H1 (cell line): Measurements from ENCODE around the gene ITPKA. TPM values are rescaled to one million over a fixed set of nuclear protein-coding genes. Genes with fewer than 3 reads are reported as not detected.

ENCODE experiments used
- CTCF ChIA-PET: fragments of 300-600 bp; sonication (Branson Sonifier 250); formaldehyde crosslinking; loops from one replicate; lab custom pipeline; 2021; ENCODE audit not compliant: partially characterized antibody; lab: Charles Lee
- POLR2A ChIA-PET: fragments of 300-600 bp; sonication (Branson Sonifier 250); formaldehyde crosslinking; loops from one replicate; lab custom pipeline; 2021; ENCODE audit warnings: inconsistent platforms; ENCODE audit not compliant: partially characterized antibody; lab: Charles Lee
- DNase-seq, 2 experiments: peaks; one replicate each; pipeline versions ENCODE4 v3.0.0 to v3.0.0-alpha.2; 2010 to 2022; ENCODE audit warnings: low spot score in 2 of 2, low read depth in 1 of 2, mixed read lengths in 1 of 2
- FAIRE-seq: peaks from 2 replicates; lab custom pipeline; 2011; peaks lifted over from hg19 to GRCh38; lab: Jason Lieb, UNC
- H2AFZ ChIP-seq: 2 replicates; pipeline ENCODE4 v1.8.1; 2012; ENCODE audit warnings: low read length, inconsistent platforms
- H2AK5ac ChIP-seq: 2 replicates; pipeline ENCODE4 v1.6.1; 2013; ENCODE audit warnings: low read depth, low read length
- H2BK120ac ChIP-seq: replicated peaks from 2 replicates; pipeline ENCODE3; 2013; ENCODE audit warnings: low read depth, low read length, inconsistent platforms
- H2BK12ac ChIP-seq: 2 replicates; pipeline ENCODE4 v1.6.1; 2013; ENCODE audit warnings: low read depth, low read length
- H2BK15ac ChIP-seq: 2 replicates; pipeline ENCODE4 v1.6.1; 2013; ENCODE audit warnings: low read length
- H2BK20ac ChIP-seq: 2 replicates; pipeline ENCODE4 v1.6.1; 2013; ENCODE audit warnings: low read length
- H2BK5ac ChIP-seq: 2 replicates; pipeline ENCODE4 v1.6.1; 2013; ENCODE audit warnings: low read depth, low read length
- H3K14ac ChIP-seq: 2 replicates; pipeline ENCODE4 v1.6.1; 2013; ENCODE audit warnings: inconsistent platforms; ENCODE audit not compliant: insufficient read length
- H3K18ac ChIP-seq: 2 replicates; pipeline ENCODE4 v1.6.1; 2013; ENCODE audit warnings: low read length; ENCODE audit errors: extremely low read depth
- H3K23ac ChIP-seq: 2 replicates; pipeline ENCODE4 v1.6.1; 2013; ENCODE audit warnings: inconsistent platforms; ENCODE audit not compliant: insufficient read length
- H3K23me2 ChIP-seq: 2 replicates; pipeline ENCODE4 v1.6.1; 2013; ENCODE audit warnings: low read depth, low read length
- H3K27ac ChIP-seq: 2 replicates; pipeline ENCODE4 v1.6.1; 2011; ENCODE audit warnings: low read depth, low read length, inconsistent platforms
- H3K27me3 ChIP-seq, 4 experiments: replicated peaks in 1 of 4; 1 replicate in 1 of 4; 2 replicates in 3 of 4; pipeline versions ENCODE4 v1.6.1 to v1.8.1; 2011 to 2013; ENCODE audit warnings: low read length in 3 of 4, mild to moderate bottlenecking in 3 of 4, inconsistent platforms in 2 of 4, mixed read lengths in 2 of 4, moderate library complexity in 1 of 4; ENCODE audit not compliant: control insufficient read depth in 3 of 4, insufficient read depth in 3 of 4; ENCODE audit errors: extremely low read depth in 1 of 4
- H3K36me3 ChIP-seq, 4 experiments: 2 replicates each; pipeline versions ENCODE4 v1.6.1 to v1.8.1; 2011 to 2013; ENCODE audit warnings: mild to moderate bottlenecking in 4 of 4, low read length in 3 of 4, moderate library complexity in 2 of 4, control low read depth in 1 of 4, inconsistent platforms in 1 of 4; ENCODE audit not compliant: insufficient read depth in 4 of 4, control insufficient read depth in 2 of 4
- H3K4ac ChIP-seq: replicated peaks from 2 replicates; pipeline ENCODE3; 2013; ENCODE audit warnings: low read length, low read depth, mixed read lengths, inconsistent platforms; ENCODE audit not compliant: insufficient read length
- H3K4me1 ChIP-seq, 4 experiments: replicated peaks in 1 of 4; 1 replicate in 1 of 4; 2 replicates in 3 of 4; pipeline versions ENCODE4 v1.6.1 to v1.8.1; 2011 to 2013; ENCODE audit warnings: low read length in 3 of 4, inconsistent platforms in 2 of 4, mixed read lengths in 1 of 4; ENCODE audit not compliant: insufficient read depth in 4 of 4, control insufficient read depth in 3 of 4
- H3K4me2 ChIP-seq, 2 experiments: 2 replicates each; pipeline versions ENCODE4 v1.6.1 to v1.8.1; 2011 to 2013; ENCODE audit warnings: low read depth in 2 of 2, low read length in 2 of 2, control low read depth in 1 of 2, inconsistent platforms in 1 of 2, mild to moderate bottlenecking in 1 of 2; ENCODE audit not compliant: insufficient read depth in 1 of 2
- H3K4me3 ChIP-seq, 4 experiments: fragments of 200-600, 300-600 bp in 1 of 4; sonication (generic), shearing (Covaris generic), sonication (Bioruptor Twin) in 1 of 4; 2 replicates each; pipeline versions ENCODE4 v1.5.1 to v1.8.1; 2011 to 2016; ENCODE audit warnings: low read length in 4 of 4, low read depth in 3 of 4, control low read depth in 2 of 4, inconsistent platforms in 2 of 4, mild to moderate bottlenecking in 2 of 4, mixed read lengths in 1 of 4, moderate library complexity in 1 of 4; ENCODE audit not compliant: insufficient read depth in 2 of 4; ENCODE audit errors: extremely low read depth in 1 of 4
- H3K56ac ChIP-seq: replicated peaks from 2 replicates; pipeline ENCODE3; 2013; ENCODE audit warnings: low read depth, mild to moderate bottlenecking, mixed read lengths, low read length, inconsistent platforms; ENCODE audit not compliant: insufficient read length
- H3K79me1 ChIP-seq: 2 replicates; pipeline ENCODE4 v1.6.1; 2013; ENCODE audit warnings: low read depth, low read length, control low read depth
- H3K79me2 ChIP-seq, 2 experiments: 2 replicates each; pipeline versions ENCODE4 v1.6.1 to v1.8.1; 2012 to 2013; ENCODE audit warnings: low read length in 2 of 2, mild to moderate bottlenecking in 2 of 2, inconsistent platforms in 1 of 2; ENCODE audit not compliant: insufficient read depth in 2 of 2, control insufficient read depth in 1 of 2
- H3K9ac ChIP-seq, 4 experiments: replicated peaks in 1 of 4; 1 replicate in 1 of 4; 2 replicates in 3 of 4; pipeline versions ENCODE4 v1.6.1 to v1.8.1; 2011 to 2013; ENCODE audit warnings: low read depth in 3 of 4, low read length in 3 of 4, control low read depth in 2 of 4, mild to moderate bottlenecking in 2 of 4, moderate library complexity in 2 of 4, inconsistent platforms in 1 of 4; ENCODE audit errors: extremely low read depth in 1 of 4
- H3K9me3 ChIP-seq, 2 experiments: 2 replicates each; pipeline versions ENCODE4 v1.6.1 to v1.8.1; 2012 to 2013; ENCODE audit warnings: mild to moderate bottlenecking in 2 of 2, moderate library complexity in 2 of 2, control low read depth in 1 of 2, inconsistent platforms in 1 of 2, low read depth in 1 of 2, low read length in 1 of 2, mixed read lengths in 1 of 2; ENCODE audit not compliant: insufficient read depth in 2 of 2
- H4K20me1 ChIP-seq, 2 experiments: replicated peaks in 1 of 2; 2 replicates each; pipeline versions ENCODE3 to v1.8.1; 2011 to 2013; ENCODE audit warnings: inconsistent platforms in 2 of 2, low read length in 2 of 2, mild to moderate bottlenecking in 1 of 2; ENCODE audit not compliant: insufficient read depth in 2 of 2, control insufficient read depth in 1 of 2
- H4K5ac ChIP-seq: 2 replicates; pipeline ENCODE4 v1.6.1; 2013; ENCODE audit warnings: low read length, low read depth, mixed read lengths, inconsistent platforms; ENCODE audit not compliant: insufficient read length
- H4K8ac ChIP-seq: 2 replicates; pipeline ENCODE4 v1.8.0; 2013; ENCODE audit warnings: mild to moderate bottlenecking, moderate library complexity, low read length, inconsistent platforms; ENCODE audit not compliant: insufficient read depth; ENCODE audit errors: extremely low read depth
- H4K91ac ChIP-seq: replicated peaks from 2 replicates; pipeline ENCODE3; 2013; ENCODE audit warnings: low read length, mixed read lengths, inconsistent platforms; ENCODE audit not compliant: insufficient read length
- BRCA1 ChIP-seq: IDR thresholded peaks from 2 replicates; pipeline ENCODE4 v1.6.1; 2012; ENCODE audit warnings: low read depth, low read length, improper control_type of control experiment
- CBX5 ChIP-seq: fragments of 300-800, 300-1000 bp; sonication (generic); IDR thresholded peaks from 2 replicates; pipeline ENCODE4 v1.7.1; 2016; ENCODE audit warnings: antibody characterized with exemption, low read length, low read depth
- CEBPB ChIP-seq: IDR thresholded peaks from 2 replicates; pipeline ENCODE4 v1.6.1; 2012; ENCODE audit warnings: low read depth, low read length
- CHD1 ChIP-seq: IDR thresholded peaks from 2 replicates; pipeline ENCODE4 v1.6.1; 2012; ENCODE audit warnings: low read depth, low read length, improper control_type of control experiment
- CTBP2 ChIP-seq: IDR thresholded peaks from 2 replicates; pipeline ENCODE4 v1.7.0; 2011; ENCODE audit warnings: borderline replicate concordance, mild to moderate bottlenecking, moderate library complexity, mixed read lengths, low read length; ENCODE audit not compliant: insufficient read depth, insufficient read length
- E2F6 ChIP-seq: IDR thresholded peaks from 2 replicates; pipeline ENCODE4 v1.6.1; 2012; ENCODE audit warnings: inconsistent platforms
- FOSL1 ChIP-seq: IDR thresholded peaks from 2 replicates; pipeline ENCODE4 v1.6.1; 2011; ENCODE audit warnings: mild to moderate bottlenecking, low read depth, low read length, moderate library complexity; ENCODE audit not compliant: insufficient read depth
- KDM4A ChIP-seq: IDR thresholded peaks from one replicate; pipeline ENCODE4 v1.7.1; 2012; ENCODE audit warnings: low read depth, mild to moderate bottlenecking, moderate library complexity, low read length, inconsistent platforms; ENCODE audit not compliant: severe bottlenecking
- NANOG ChIP-seq: IDR thresholded peaks from 2 replicates; pipeline ENCODE4 v1.6.1; 2011; ENCODE audit warnings: low read length, low read depth, mild to moderate bottlenecking, inconsistent platforms; ENCODE audit not compliant: insufficient read depth, poor library complexity, severe bottlenecking
- RBBP5 ChIP-seq: IDR thresholded peaks from 2 replicates; pipeline ENCODE4 v1.7.1; 2012; ENCODE audit warnings: low read depth, mild to moderate bottlenecking, inconsistent platforms, low read length, moderate library complexity, borderline replicate concordance
- SAP30 ChIP-seq: fragments of 300-600 bp; sonication (generic); IDR thresholded peaks from 2 replicates; pipeline ENCODE4 v1.7.1; 2012; ENCODE audit warnings: low read length, moderate library complexity, mild to moderate bottlenecking, inconsistent platforms; ENCODE audit not compliant: insufficient read depth, insufficient replicate concordance
- SP2 ChIP-seq: IDR thresholded peaks from 2 replicates; pipeline ENCODE4 v1.6.1; 2012; ENCODE audit warnings: mild to moderate bottlenecking, low read length, inconsistent platforms
- TEAD4 ChIP-seq: IDR thresholded peaks from 2 replicates; pipeline ENCODE4 v1.6.1; 2012; ENCODE audit warnings: low read depth, low read length, inconsistent platforms, mixed read lengths
- WGBS, 2 experiments: shearing (Covaris generic) in 1 of 2; methylation state at CpG; one replicate each; pipeline versions ENCODE4 v1.1.6 to v1.1.7; 2013 to 2015; ENCODE audit warnings: low lambda C conversion rate in 2 of 2, mixed read lengths in 2 of 2, inconsistent platforms in 1 of 2, low coverage in 1 of 2, missing lambda C conversion rate in 1 of 2; ENCODE audit not compliant: insufficient replicate concordance in 2 of 2, insufficient coverage in 1 of 2, insufficient read length in 1 of 2; ENCODE audit errors: extremely low coverage in 1 of 2, missing lambda C conversion rate in 1 of 2; 5-methylcytosine and 5-hydroxymethylcytosine counted together
- polyA plus RNA-seq, 7 experiments: library from polyadenylated mRNA; depleted of rRNA in 3 of 7; stranded (reverse) in 5 of 7; unstranded in 2 of 7; fragments of >200 nt in 5 of 7; fragments of 200-250 nt in 2 of 7; gene quantifications; 1 replicate in 5 of 7; 2 replicates in 1 of 7; 4 replicates in 1 of 7; pipeline versions ENCODE4 v1.2.1 to v1.2.3, GENCODE V29; 2011 to 2013; ENCODE audit warnings: missing spikeins in 2 of 7, mixed read lengths in 2 of 7
- total RNA-seq: library from RNA; stranded (reverse); fragmentation: NEBNext Ultra II Directional; extraction: Animal tissue kit (Norgen Biotek cat#: 25700); gene quantifications from 2 replicates; pipeline ENCODE4 v1.2.1, GENCODE V29; 2021

Gene ITPKA
- total and polyA plus RNA-seq, 2 of the 8 experiments (the other 6 are each of a cell fraction or from before 2014, with no cell fraction given) = 0.39 to 0.99 TPM

- H3K36me3 ChIP-seq = peaks cover 8 to 46% (median 27%) of the 10 kb centered on the region in 4 experiments; a peak in 7 of 8 replicates
Measured at GRCh38 chr15:41523097-41523496, 29.4 kb downstream of the ITPKA start.

More at GRCh38 chr15:41523097-41523496, 29.4 kb downstream of the ITPKA start:
- Histone ChIP-seq H2BK5ac (no peak overlapping the region), H3K4me1 (no peaks in the 10 kb centered on the region), H3K79me2 (no peaks in the 10 kb centered on the region), H3K56ac (no peak overlapping the region), H3K23ac (no peak overlapping the region), H3K4me3 (no peak overlapping the region), H3K27ac (no peak overlapping the region), H3K9ac (no peak overlapping the region), H4K5ac (no peak overlapping the region), H3K4ac (no peak overlapping the region), H3K79me1 (no peaks in the 10 kb centered on the region), H3K4me2 (no peak overlapping the region), H4K8ac (peak overlapping the region; percentile 5; the same call in 1 of the 2 replicates), H4K91ac (no peak overlapping the region), H3K27me3 (no peaks in the 10 kb centered on the region), H3K18ac (no peak overlapping the region), H3K9me3 (no peaks in the 10 kb centered on the region), H2BK12ac (no peak overlapping the region), H2BK20ac (no peak overlapping the region), H3K14ac (no peak overlapping the region), H2AFZ (no peak overlapping the region), H3K23me2 (no peaks in the 10 kb centered on the region), H2BK15ac (no peak overlapping the region), H2BK120ac (no peak overlapping the region), H4K20me1 (peaks cover 1 to 5% of the 10 kb centered on the region in 2 experiments), H2AK5ac (no peak overlapping the region)
- WGBS, 2 experiments = 91% methylated on average over 5 of the region's 5 CpGs; no CpG with 5 or more reads in 1 of the 2 experiments
- no peak for FAIRE-seq
- CTCF ChIA-PET = interaction anchor here (0.6 to 1.7 kb wide), 4 partner anchors 53 to 750 kb away, joined by 3 to 7 read pairs (median 3); partner anchors contain the start of gene GANC
- POLR2A ChIA-PET = interaction anchor here (1.1 to 3.1 kb wide), 4 partner anchors 9 to 39 kb away, joined by 3 to 19 read pairs (median 3); partner anchors contain the start of gene LTK
- TF ChIP-seq RBBP5 (no peak), TEAD4 (no peak), KDM4A (no peak), CBX5 (no peak), CTBP2 (no peak), FOSL1 (no peak), SP2 (no peak), NANOG (no peak), SAP30 (no peak), BRCA1 (no peak), CEBPB (no peak), CHD1 (no peak), E2F6 (no peak)
- DNase-seq = no peak
